Uterus (tissue), 4 donors: ENCODE data around the gene NEK8. TPM values are rescaled to one million over a fixed set of nuclear protein-coding genes. Genes with fewer than 3 reads are reported as not detected.

Source experiments
- DNase-seq, 2 donors: peaks; one replicate each; pipeline ENCODE4 v3.0.0-alpha.2; 2019 to 2020
- H3K27ac ChIP-seq, 2 donors: fragments of 200-600 bp; sonication (generic); 1 replicate in 1 of 2; 2 replicates in 1 of 2; pipeline ENCODE4 v1.5.1; 2016 to 2018
- H3K27me3 ChIP-seq, 2 donors: fragments of 200-600 bp; sonication (generic); one replicate each; pipeline ENCODE4 v1.5.1; 2018 to 2019; ENCODE audit warnings: control low read depth in 1 of 2
- H3K36me3 ChIP-seq, 2 donors: fragments of 200-600 bp; sonication (generic); one replicate each; pipeline ENCODE4 v1.5.1; 2019; ENCODE audit warnings: control low read depth in 1 of 2
- H3K4me1 ChIP-seq, 2 donors: fragments of 200-600 bp; sonication (generic); one replicate each; pipeline ENCODE4 v1.5.1; 2018 to 2019; ENCODE audit warnings: control low read depth in 1 of 2
- H3K4me3 ChIP-seq, 2 donors: fragments of 200-600 bp; sonication (generic); 1 replicate in 1 of 2; 2 replicates in 1 of 2; pipeline ENCODE4 v1.5.1; 2018 to 2019; ENCODE audit warnings: mild to moderate bottlenecking in 1 of 2
- H3K9me3 ChIP-seq, 2 donors: fragments of 200-600 bp; sonication (generic); one replicate each; pipeline ENCODE4 v1.5.1; 2019; ENCODE audit warnings: control low read depth in 1 of 2
- CTCF ChIP-seq, 4 experiments: fragments of 200-600 bp in 2 of 4; fragments of 450-650 bp in 2 of 4; sonication (generic) in 2 of 4; IDR thresholded peaks; one replicate each; pipeline ENCODE4 v1.5.1; 2016 to 2019; ENCODE audit warnings: antibody characterized with exemption in 4 of 4, mild to moderate bottlenecking in 2 of 4, moderate library complexity in 1 of 4
- POLR2A ChIP-seq, 2 donors: fragments of 450-650 bp; IDR thresholded peaks; one replicate each; pipeline ENCODE4 v1.6.1; 2016; ENCODE audit warnings: antibody characterized with exemption in 2 of 2, mild to moderate bottlenecking in 1 of 2, moderate library complexity in 1 of 2
- intact Hi-C: fragments of 100-400 bp; cut with DNase I; formaldehyde crosslinking; loops from one replicate; pipeline ENCODE4 v1.15.1; 2023; ENCODE audit warnings: low total_unique reads
- total RNA-seq, 4 donors: library from RNA; depleted of rRNA in 3 of 4; stranded (reverse); fragments of >200 nt in 3 of 4; gene quantifications; one replicate each; pipeline versions ENCODE4 v1.1.0 to v1.2.4, GENCODE V29; 2014 to 2023
- donor health status: DM: yes; HTN: yes; CAD: no.

NEK8 gene
- 1 to 10 TPM in 3 of 4 donors, not detected in 1; 1.2 to 5.0 (median 1.3) TPM for total RNA-seq

DNA sequence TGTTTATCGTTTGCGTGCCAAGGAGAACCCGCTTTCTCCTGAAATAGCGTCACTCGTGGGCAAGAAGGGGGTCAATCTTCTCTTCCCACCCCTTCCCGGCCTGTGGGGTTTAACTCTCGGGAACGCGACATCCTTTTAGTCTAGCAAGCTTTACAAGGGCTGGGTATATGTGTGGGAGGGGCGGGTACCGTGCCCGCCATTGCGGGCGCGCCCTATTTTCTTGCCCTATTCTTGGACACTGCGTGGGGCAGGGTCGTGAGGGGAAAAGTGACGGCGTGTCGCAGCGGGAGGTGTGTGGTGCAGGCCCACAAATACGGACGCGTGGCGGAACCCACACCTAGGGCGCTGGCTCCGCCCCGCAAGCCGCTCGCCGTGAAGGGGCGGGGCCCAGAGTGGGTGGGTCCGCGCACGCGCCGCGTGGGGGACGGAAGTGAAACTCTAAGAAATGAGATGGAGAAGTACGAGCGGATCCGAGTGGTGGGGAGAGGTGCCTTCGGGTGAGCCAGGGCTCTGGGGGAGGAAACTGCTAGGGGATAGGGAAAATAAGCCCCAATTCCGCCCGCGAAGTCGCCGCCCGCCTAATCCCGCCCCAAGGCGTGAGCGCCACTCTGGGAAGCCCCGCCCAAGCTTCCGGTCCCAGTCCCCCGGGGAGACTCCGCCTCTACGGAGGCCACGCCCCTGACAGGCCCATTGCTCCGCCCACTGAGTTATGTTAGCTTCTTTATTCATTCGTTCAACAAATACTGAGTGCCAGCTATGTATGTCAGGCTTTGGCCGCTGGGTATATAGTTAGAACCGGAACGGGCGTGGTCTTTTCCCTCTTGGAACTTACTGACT is at the start of gene NEK8:
NEK8 (plus strand) TSS at position 425 of the 837 bp plus-strand sequence; CDS start at position 451, 26 bp downstream.
- no peaks in the 10 kb centered on the region for H3K9me3 ChIP-seq
- H3K4me3 ChIP-seq, result peak within 1 kb of the TSS; percentile 73 to 95
- H3K36me3 ChIP-seq, result no peaks in the 10 kb centered on the region
- intact Hi-C loops, result no loop called here
- H3K27ac ChIP-seq, result peak within 1 kb of the TSS; percentile 96 to 100
- DNase-seq, result peak; percentile 97
- TF ChIP-seq POLR2A (IDR thresholded peaks at IDR 0.05) (peak; percentile 60 to 81), CTCF (IDR thresholded peaks at IDR 0.05) (peak in 1 of 4 experiments; percentile 20)
- peaks cover 2 to 10% of the 10 kb centered on the region in 2 donors for H3K4me1 ChIP-seq
- H3K27me3 ChIP-seq, result no peaks in the 10 kb centered on the region

DNA sequence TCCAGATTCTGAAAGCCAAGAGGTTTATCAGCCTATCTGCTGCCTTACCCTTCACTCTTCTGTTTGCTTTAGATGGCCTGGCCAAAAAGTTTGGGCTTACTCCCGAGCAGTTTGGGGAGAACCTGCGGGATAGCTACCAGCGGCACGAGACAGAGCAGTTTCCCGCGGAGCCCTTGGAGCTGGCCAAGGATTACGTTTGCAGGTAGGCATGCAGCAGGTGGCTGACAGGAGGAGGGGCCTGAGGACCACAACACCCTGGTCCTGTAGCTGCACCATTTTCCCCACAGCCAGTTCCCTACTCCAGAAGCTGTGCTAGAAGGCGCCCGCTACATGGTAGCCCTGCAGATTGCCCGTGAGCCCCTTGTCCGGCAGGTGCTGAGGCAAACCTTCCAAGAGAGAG is 45.9 kb upstream of the NEK8 start:
- Histone ChIP-seq H3K9me3 (no peaks in the 10 kb centered on the region), H3K4me1 (no peaks in the 10 kb centered on the region), H3K27me3 (no peaks in the 10 kb centered on the region), H3K36me3 (no peaks in the 10 kb centered on the region), H3K27ac (no peak overlapping the region), H3K4me3 (no peak overlapping the region)
- DNase-seq, result no peak
- intact Hi-C loops, result no loop called here
- TF ChIP-seq CTCF (IDR thresholded peaks at IDR 0.05) (no peak), POLR2A (IDR thresholded peaks at IDR 0.05) (no peak)

GRCh38 chr17:28684963-28685362 is 43.6 kb upstream of the NEK8 start:
- no peak overlapping the region for H3K27ac ChIP-seq
- H3K4me1 ChIP-seq, result no peaks in the 10 kb centered on the region
- no peaks in the 10 kb centered on the region for H3K36me3 ChIP-seq
- peak in 1 of 2 donors; percentile 35 for DNase-seq
- no peak for TF ChIP-seq POLR2A (IDR thresholded peaks at IDR 0.05)
- no peak for TF ChIP-seq CTCF (IDR thresholded peaks at IDR 0.05)
- intact Hi-C loops, result no loop called here
- no peaks in the 10 kb centered on the region for H3K9me3 ChIP-seq
- no peak overlapping the region for H3K4me3 ChIP-seq
- no peaks in the 10 kb centered on the region for H3K27me3 ChIP-seq

- H3K9me3 ChIP-seq, result no peaks in the 10 kb centered on the region
- H3K27me3 ChIP-seq, result no peaks in the 10 kb centered on the region
- intact Hi-C loops, result no loop called here
- H3K36me3 ChIP-seq, result no peaks in the 10 kb centered on the region
- no peak for DNase-seq
- no peak for TF ChIP-seq POLR2A (IDR thresholded peaks at IDR 0.05)
- TF ChIP-seq CTCF (IDR thresholded peaks at IDR 0.05), result no peak
- no peaks in the 10 kb centered on the region for H3K4me1 ChIP-seq
- H3K27ac ChIP-seq, result no peak overlapping the region
- no peak overlapping the region for H3K4me3 ChIP-seq
Observed at GRCh38 chr17:28685366-28685765, 43.2 kb upstream of the NEK8 start.

- no peak for DNase-seq
- TF ChIP-seq CTCF (IDR thresholded peaks at IDR 0.05) (no peak), POLR2A (IDR thresholded peaks at IDR 0.05) (no peak)
- Histone ChIP-seq H3K4me1 (no peaks in the 10 kb centered on the region), H3K9me3 (no peaks in the 10 kb centered on the region), H3K36me3 (no peaks in the 10 kb centered on the region), H3K27me3 (no peaks in the 10 kb centered on the region), H3K4me3 (no peak overlapping the region), H3K27ac (no peak overlapping the region)
- intact Hi-C loops, result no loop called here
Observed at GRCh38 chr17:28686296-28686695, 42.3 kb upstream of the NEK8 start.
